ENCODE data around the gene CBFA2T3. TPM values are rescaled to one million over a fixed set of nuclear protein-coding genes. Genes with fewer than 3 reads are reported as not detected.

Gene CBFA2T3
- total and polyA plus RNA-seq, 2 donors (not counting 1 experiment from before 2014, with no cell fraction given): 40.8 to 58.3 TPM

DNA sequence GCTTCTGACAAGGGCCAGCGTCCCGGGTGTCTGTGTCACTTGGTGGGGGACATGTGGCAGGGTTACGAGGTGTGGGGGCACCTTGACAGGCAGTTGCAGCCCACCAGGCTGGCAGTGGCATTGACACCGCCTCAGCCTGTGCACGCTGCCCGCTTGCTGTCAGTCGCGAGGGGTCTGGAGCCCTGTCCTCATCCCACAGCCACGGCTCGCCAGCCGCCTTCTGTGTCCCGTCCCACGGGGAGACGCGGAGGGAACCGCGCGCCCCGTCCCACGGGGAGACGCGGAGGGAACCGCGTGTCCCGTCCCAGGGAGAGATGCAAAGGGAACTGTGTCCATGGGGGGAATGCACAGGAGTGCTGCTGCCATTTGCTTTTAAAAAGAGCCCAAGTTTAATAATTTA, 114.0 kb downstream of the CBFA2T3 start:
- peaks cover 33% of the 10 kb centered on the region for H3K79me2 ChIP-seq (ENCODE audit: control insufficient read depth, insufficient read depth, low read length)
- H3K4me2 ChIP-seq (replicated peaks; ENCODE audit: low read depth, low read length, poor library complexity, severe bottlenecking): no peak overlapping the region
- peaks cover 0 to 4% (median 0%) of the 10 kb centered on the region in 4 experiments for H3K27me3 ChIP-seq (replicated peaks in 1 of 4; ENCODE audit: control extremely low read depth in 1 of 4, control insufficient read depth in 3 of 4, insufficient read depth in 4 of 4, low read length in 3 of 4)
- no peaks in the 10 kb centered on the region for H3K9me3 Mint-ChIP-seq (ENCODE audit: insufficient read depth)
- WGBS (ENCODE audit: insufficient coverage): 96% methylated on average over 13 of the region's 25 CpGs
- H3K9me3 ChIP-seq (ENCODE audit: control extremely low read depth in 1 of 3, control insufficient read depth in 2 of 3, insufficient read depth in 1 of 3, low read length in 2 of 3): no peaks in the 10 kb centered on the region
- no peak overlapping the region for H3K4me3 ChIP-seq (ENCODE audit: control extremely low read depth in 1 of 5, extremely low read depth in 1 of 5, insufficient read depth in 1 of 5, low read depth in 2 of 5, low read length in 4 of 5)
- H3K27me3 Mint-ChIP-seq: no peaks in the 10 kb centered on the region
- peaks cover 5 to 9% of the 10 kb centered on the region in 2 donors for H3K4me1 ChIP-seq (ENCODE audit: control insufficient read depth in 2 of 2, insufficient read depth in 2 of 2, low read length in 2 of 2)
- peaks cover 11% of the 10 kb centered on the region for H3K4me1 Mint-ChIP-seq
- H4K20me1 ChIP-seq (ENCODE audit: control insufficient read depth, insufficient read depth, low read length, poor library complexity, severe bottlenecking): peaks cover 15% of the 10 kb centered on the region
- intact Hi-C loops (cut with micrococcal nuclease): no loop called here
- ATAC-seq (ENCODE audit: low read depth) (no peak), DNase-seq (no peak)
- TF ChIP-seq EZH2 (IDR thresholded peaks at IDR 0.05; ENCODE audit: borderline replicate concordance, insufficient read depth, low read depth, low read length, poor library complexity, severe bottlenecking): no peak
- TF ChIP-seq, protein P1, sequence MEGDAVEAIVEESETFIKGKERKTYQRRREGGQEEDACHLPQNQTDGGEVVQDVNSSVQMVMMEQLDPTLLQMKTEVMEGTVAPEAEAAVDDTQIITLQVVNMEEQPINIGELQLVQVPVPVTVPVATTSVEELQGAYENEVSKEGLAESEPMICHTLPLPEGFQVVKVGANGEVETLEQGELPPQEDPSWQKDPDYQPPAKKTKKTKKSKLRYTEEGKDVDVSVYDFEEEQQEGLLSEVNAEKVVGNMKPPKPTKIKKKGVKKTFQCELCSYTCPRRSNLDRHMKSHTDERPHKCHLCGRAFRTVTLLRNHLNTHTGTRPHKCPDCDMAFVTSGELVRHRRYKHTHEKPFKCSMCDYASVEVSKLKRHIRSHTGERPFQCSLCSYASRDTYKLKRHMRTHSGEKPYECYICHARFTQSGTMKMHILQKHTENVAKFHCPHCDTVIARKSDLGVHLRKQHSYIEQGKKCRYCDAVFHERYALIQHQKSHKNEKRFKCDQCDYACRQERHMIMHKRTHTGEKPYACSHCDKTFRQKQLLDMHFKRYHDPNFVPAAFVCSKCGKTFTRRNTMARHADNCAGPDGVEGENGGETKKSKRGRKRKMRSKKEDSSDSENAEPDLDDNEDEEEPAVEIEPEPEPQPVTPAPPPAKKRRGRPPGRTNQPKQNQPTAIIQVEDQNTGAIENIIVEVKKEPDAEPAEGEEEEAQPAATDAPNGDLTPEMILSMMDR (IDR thresholded peaks at IDR 0.05): no peak
- ChIA-PET POLR2A (no interaction called here), CTCF (no interaction called here)
- H2AFZ ChIP-seq (ENCODE audit: insufficient read depth, low read depth, low read length, poor library complexity, severe bottlenecking): no peak overlapping the region
- H3K36me3 ChIP-seq (replicated peaks in 1 of 2; ENCODE audit: control extremely low read depth in 1 of 2, control insufficient read depth in 1 of 2, extremely low read depth in 1 of 2, insufficient read depth in 2 of 2, low read length in 1 of 2): peaks cover 0 to 35% of the 10 kb centered on the region in 2 experiments
- no peak overlapping the region for H3K4me3 Mint-ChIP-seq
- H3K9ac ChIP-seq (ENCODE audit: low read length): no peak overlapping the region
- no peak overlapping the region for H3K27ac ChIP-seq (ENCODE audit: low read length in 2 of 2)
- H3K27ac Mint-ChIP-seq: no peak overlapping the region

DNA sequence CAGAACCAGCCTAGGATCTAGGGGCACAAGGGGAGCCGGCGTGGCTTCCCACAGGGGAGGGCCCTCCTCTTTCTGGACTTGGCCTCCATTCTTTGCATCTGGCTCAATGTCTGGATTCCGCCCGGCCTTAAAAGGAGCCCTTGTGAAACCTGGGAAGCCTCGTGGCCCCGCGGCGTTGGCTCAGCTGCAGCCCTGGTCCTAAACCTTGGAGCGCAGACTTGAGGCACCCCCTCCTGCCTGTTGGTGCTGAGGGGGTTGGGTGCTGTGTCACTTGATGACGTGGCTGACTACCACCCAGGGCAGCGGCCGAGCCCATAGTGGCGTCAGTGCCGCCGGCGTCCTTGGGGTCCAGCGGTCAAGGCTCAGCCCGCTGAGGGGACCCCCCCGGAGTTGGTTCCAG, 115.6 kb downstream of the CBFA2T3 start:
- H3K4me2 ChIP-seq (replicated peaks; ENCODE audit: low read depth, low read length, poor library complexity, severe bottlenecking): no peak overlapping the region
- peaks cover 41% of the 10 kb centered on the region for H3K79me2 ChIP-seq (ENCODE audit: control insufficient read depth, insufficient read depth, low read length)
- Mint-ChIP-seq H3K4me3 (no peak overlapping the region), H3K27me3 (no peaks in the 10 kb centered on the region), H3K9me3 (ENCODE audit: insufficient read depth) (no peaks in the 10 kb centered on the region), H3K4me1 (peaks cover 16% of the 10 kb centered on the region), H3K27ac (no peak overlapping the region)
- DNase-seq: no peak
- H3K27me3 ChIP-seq (replicated peaks in 1 of 4; ENCODE audit: control extremely low read depth in 1 of 4, control insufficient read depth in 3 of 4, insufficient read depth in 4 of 4, low read length in 3 of 4): no peaks in the 10 kb centered on the region
- WGBS (ENCODE audit: insufficient coverage): 95% methylated on average over 19 of the region's 19 CpGs
- peaks cover 22% of the 10 kb centered on the region for H4K20me1 ChIP-seq (ENCODE audit: control insufficient read depth, insufficient read depth, low read length, poor library complexity, severe bottlenecking)
- H3K27ac ChIP-seq (ENCODE audit: low read length in 2 of 2): no peak overlapping the region
- TF ChIP-seq EZH2 (IDR thresholded peaks at IDR 0.05; ENCODE audit: borderline replicate concordance, insufficient read depth, low read depth, low read length, poor library complexity, severe bottlenecking): no peak
- TF ChIP-seq, protein P1 (IDR thresholded peaks at IDR 0.05): no peak
- H2AFZ ChIP-seq (ENCODE audit: insufficient read depth, low read depth, low read length, poor library complexity, severe bottlenecking): no peak overlapping the region
- CTCF ChIA-PET: no interaction called here
- POLR2A ChIA-PET: no interaction called here
- H3K9me3 ChIP-seq (ENCODE audit: control extremely low read depth in 1 of 3, control insufficient read depth in 2 of 3, insufficient read depth in 1 of 3, low read length in 2 of 3): no peaks in the 10 kb centered on the region
- H3K36me3 ChIP-seq (replicated peaks in 1 of 2; ENCODE audit: control extremely low read depth in 1 of 2, control insufficient read depth in 1 of 2, extremely low read depth in 1 of 2, insufficient read depth in 2 of 2, low read length in 1 of 2): peaks cover 0 to 35% of the 10 kb centered on the region in 2 experiments
- intact Hi-C loops (cut with micrococcal nuclease): no loop called here
- H3K4me3 ChIP-seq (ENCODE audit: control extremely low read depth in 1 of 5, extremely low read depth in 1 of 5, insufficient read depth in 1 of 5, low read depth in 2 of 5, low read length in 4 of 5): no peak overlapping the region
- ATAC-seq (ENCODE audit: low read depth): no peak
- H3K4me1 ChIP-seq (ENCODE audit: control insufficient read depth in 2 of 2, insufficient read depth in 2 of 2, low read length in 2 of 2): peaks cover 10 to 13% of the 10 kb centered on the region in 2 donors
- H3K9ac ChIP-seq (ENCODE audit: low read length): no peak overlapping the region

All from B cell (primary cell).